Endothelial cell of umbilical vein (primary cell): ENCODE measurements around the gene ZNF24. TPM values are rescaled to one million over a fixed set of nuclear protein-coding genes. Genes with fewer than 3 reads are reported as not detected.

Experiments used
- BruUV-seq: library from RNA; stranded (reverse); fragments of 400-500 nt; replicated peaks from 2 replicates; lab custom pipeline; 2021; lab: Mats Ljungman, UMichigan
- CTCF ChIA-PET: fragments of 300-600, 350-600 bp; sonication (Branson Sonifier 250); formaldehyde crosslinking; loops from one replicate; lab custom pipeline; 2021; ENCODE audit warnings: antibody characterized with exemption, inconsistent platforms; lab: Charles Lee
- POLR2A ChIA-PET: fragments of 300-600, 350-600 bp; sonication (Branson Sonifier 250); formaldehyde crosslinking; loops from one replicate; lab custom pipeline; 2021; ENCODE audit warnings: antibody characterized with exemption, inconsistent platforms; lab: Charles Lee
- DNase-seq: peaks from one replicate; pipeline ENCODE4 v3.0.0-alpha.2; 2011; ENCODE audit warnings: low read depth, low spot score
- FAIRE-seq: peaks from 2 replicates; lab custom pipeline; 2011; peaks lifted over from hg19 to GRCh38; lab: Jason Lieb, UNC
- H2AFZ ChIP-seq: 2 replicates; pipeline ENCODE4 v1.6.0; 2012; ENCODE audit warnings: low read depth, low read length, control low read depth, inconsistent platforms
- H3K27ac ChIP-seq: 2 replicates; pipeline ENCODE4 v1.5.1; 2011; ENCODE audit warnings: low read depth, mild to moderate bottlenecking, control low read depth, low read length, moderate library complexity; ENCODE audit not compliant: insufficient read depth
- H3K27me3 ChIP-seq, 2 experiments: 2 replicates each; pipeline versions ENCODE4 v1.6.0 to v1.6.1; 2011; ENCODE audit warnings: low read length in 2 of 2, mixed read lengths in 1 of 2; ENCODE audit not compliant: control insufficient read depth in 2 of 2, insufficient read depth in 2 of 2
- H3K36me3 ChIP-seq, 2 experiments: 2 replicates in 1 of 2; 3 replicates in 1 of 2; pipeline ENCODE4 v1.5.1; 2011; ENCODE audit warnings: low read length in 2 of 2, mild to moderate bottlenecking in 1 of 2, moderate library complexity in 1 of 2; ENCODE audit not compliant: control insufficient read depth in 2 of 2, insufficient read depth in 2 of 2; ENCODE audit errors: extremely low read depth in 1 of 2
- H3K4me1 ChIP-seq: 3 replicates; pipeline ENCODE4 v1.5.1; 2011; ENCODE audit warnings: mild to moderate bottlenecking, low read length; ENCODE audit not compliant: control insufficient read depth, insufficient read depth; ENCODE audit errors: extremely low read depth
- H3K4me2 ChIP-seq: 2 replicates; pipeline ENCODE4 v1.6.1; 2011; ENCODE audit warnings: low read length, control low read depth, mixed read lengths; ENCODE audit not compliant: insufficient read depth
- H3K4me3 ChIP-seq, 3 experiments: fragments of 200-600 bp in 1 of 3; sonication (generic), shearing (Covaris generic) in 1 of 3; replicated peaks in 1 of 3; 2 replicates each; pipeline ENCODE4 v1.5.1; 2011 to 2016; ENCODE audit warnings: control low read depth in 3 of 3, low read length in 3 of 3, mild to moderate bottlenecking in 2 of 3, inconsistent platforms in 1 of 3, low read depth in 1 of 3, moderate library complexity in 1 of 3; ENCODE audit not compliant: insufficient read depth in 1 of 3
- H3K79me2 ChIP-seq: 2 replicates; pipeline ENCODE4 v1.6.0; 2012; ENCODE audit warnings: low read length, inconsistent platforms; ENCODE audit not compliant: control insufficient read depth, insufficient read depth
- H3K9ac ChIP-seq: replicated peaks from 2 replicates; pipeline ENCODE3; 2011; ENCODE audit warnings: low read length, control low read depth; ENCODE audit not compliant: insufficient read depth; ENCODE audit errors: extremely low read depth
- H3K9me1 ChIP-seq: replicated peaks from 3 replicates; pipeline ENCODE4 v1.6.0; 2011; ENCODE audit warnings: mild to moderate bottlenecking, low read length; ENCODE audit not compliant: control insufficient read depth, insufficient read depth; ENCODE audit errors: extremely low read depth
- H3K9me3 ChIP-seq: replicated peaks from 2 replicates; pipeline ENCODE4 v1.5.1; 2012; ENCODE audit warnings: low read length, inconsistent platforms; ENCODE audit not compliant: control insufficient read depth, insufficient read depth
- H4K20me1 ChIP-seq: replicated peaks from 2 replicates; pipeline ENCODE3; 2011; ENCODE audit warnings: mild to moderate bottlenecking, low read length; ENCODE audit not compliant: control insufficient read depth, insufficient read depth; ENCODE audit errors: extremely low read depth
- EZH2 ChIP-seq: IDR thresholded peaks from 2 replicates; pipeline ENCODE4 v1.6.1; 2012; ENCODE audit warnings: borderline replicate concordance, low read depth, mild to moderate bottlenecking, moderate library complexity, low read length, inconsistent platforms; ENCODE audit not compliant: severe bottlenecking
- FOS ChIP-seq: IDR thresholded peaks from 2 replicates; pipeline ENCODE4 v1.6.1; 2011; ENCODE audit warnings: mild to moderate bottlenecking, low read length, moderate library complexity, borderline replicate concordance; ENCODE audit not compliant: insufficient read depth
- GATA2 ChIP-seq: IDR thresholded peaks from 2 replicates; pipeline ENCODE4 v1.7.0; 2011; ENCODE audit warnings: low read depth, mild to moderate bottlenecking, moderate library complexity, mixed read lengths, low read length; ENCODE audit not compliant: insufficient read length, insufficient read depth
- MYC ChIP-seq: IDR thresholded peaks from one replicate; pipeline ENCODE4 v1.6.1; 2011; ENCODE audit warnings: mild to moderate bottlenecking, low read depth, low read length
- POLR2A ChIP-seq: IDR thresholded peaks from 2 replicates; pipeline ENCODE4 v1.6.1; 2012; ENCODE audit warnings: low read depth, mild to moderate bottlenecking, control low read depth, low read length
- POLR2AphosphoS5 ChIP-seq: IDR thresholded peaks from 2 replicates; pipeline ENCODE4 v1.6.1; 2012; ENCODE audit warnings: low read depth, mild to moderate bottlenecking, control low read depth, low read length, moderate library complexity; ENCODE audit not compliant: insufficient read depth
- dilution Hi-C: fragments of 300-500 bp; cut with MboI; formaldehyde crosslinking; loops from one replicate; pipeline ENCODE4 v1.15.0; 2019; ENCODE audit warnings: low sequenced_read_pairs; ENCODE audit not compliant: extremely low pct_ligation_motif_present
- intact Hi-C: fragments of 100-400 bp; cut with micrococcal nuclease; formaldehyde crosslinking; loops from one replicate; pipeline ENCODE4 v1.10.0; 2022
- polyA plus RNA-seq, 4 experiments: library from polyadenylated mRNA; depleted of rRNA in 3 of 4; stranded (reverse) in 3 of 4; unstranded in 1 of 4; fragments of >200 nt; gene quantifications; 2 replicates each; pipeline versions ENCODE4 v1.2.1 to v1.2.3, GENCODE V29; 2011 to 2012; ENCODE audit warnings: missing spikeins in 1 of 4
- total RNA-seq: library from RNA; stranded (reverse); gene quantifications from 2 replicates; pipeline ENCODE4 v1.2.3, GENCODE V29; 2021
- TF ChIP-seq, protein P1 (sequence below): IDR thresholded peaks from 2 replicates; pipeline ENCODE4 v1.6.1; 2011; ENCODE audit not compliant: insufficient read depth, insufficient read length
- TF ChIP-seq, protein P2 (sequence below), 2 donors: IDR thresholded peaks; 1 replicate in 1 of 2; 2 replicates in 1 of 2; pipeline ENCODE4 v1.5.1; 2011; ENCODE audit warnings: low read length in 2 of 2, mild to moderate bottlenecking in 2 of 2, moderate library complexity in 2 of 2, control low read depth in 1 of 2, inconsistent platforms in 1 of 2, low read depth in 1 of 2; ENCODE audit not compliant: insufficient read depth in 1 of 2; ENCODE audit errors: extremely low read depth in 1 of 2

ZNF24 gene
- total and polyA plus RNA-seq, 2 donors (not counting 3 experiments of a cell fraction or from before 2014, with no cell fraction given) = 10.3 to 40.2 TPM

DNA sequence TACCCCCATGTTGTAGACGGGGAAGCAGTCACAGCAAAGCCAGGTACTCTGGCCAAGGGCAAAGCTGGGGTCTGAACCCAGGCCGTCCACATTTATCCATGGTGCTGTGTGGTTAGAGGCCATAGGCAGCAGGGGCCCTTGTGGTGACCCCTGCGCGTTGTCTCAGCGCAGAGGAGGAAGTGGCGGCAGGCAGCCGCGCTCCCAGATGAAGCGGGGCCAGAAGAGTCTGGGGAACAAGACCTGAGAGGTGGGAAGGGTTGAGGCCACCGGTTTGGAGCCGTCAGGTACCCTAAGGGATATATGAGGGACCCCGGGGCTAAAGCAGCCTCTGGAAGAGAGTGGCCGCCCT lies 32.1 kb upstream of the ZNF24 start:
- no peaks in the 10 kb centered on the region for H3K9me1 ChIP-seq
- ChIA-PET POLR2A (no interaction called here), CTCF (interaction anchor here (1.5 kb wide), 1 partner anchor 10 kb away, joined by 6 read pairs; no protein-coding TSS in a partner anchor)
- H3K27me3 ChIP-seq = peaks cover 5% of the 10 kb centered on the region in 2 experiments
- FAIRE-seq (no peak), DNase-seq (no peak)
- BruUV-seq = no TSS peak
- H2AFZ ChIP-seq = peak overlapping the region; percentile 93
- intact Hi-C loops (no loop called here), dilution Hi-C loops (no loop called here)
- peaks cover 7% of the 10 kb centered on the region for H3K4me1 ChIP-seq
- peak overlapping the region; percentile 12 for H3K9ac ChIP-seq
- H3K9me3 ChIP-seq = no peaks in the 10 kb centered on the region
- H3K4me2 ChIP-seq = peak overlapping the region; percentile 86
- H4K20me1 ChIP-seq = no peaks in the 10 kb centered on the region
- H3K4me3 ChIP-seq = peak overlapping the region; percentile 60 to 70 (median 62)
- no peaks in the 10 kb centered on the region for H3K79me2 ChIP-seq
- H3K36me3 ChIP-seq = no peaks in the 10 kb centered on the region
- no peak overlapping the region for H3K27ac ChIP-seq
- TF ChIP-seq GATA2 = no peak
- TF ChIP-seq POLR2A = no peak
- TF ChIP-seq, protein P1, sequence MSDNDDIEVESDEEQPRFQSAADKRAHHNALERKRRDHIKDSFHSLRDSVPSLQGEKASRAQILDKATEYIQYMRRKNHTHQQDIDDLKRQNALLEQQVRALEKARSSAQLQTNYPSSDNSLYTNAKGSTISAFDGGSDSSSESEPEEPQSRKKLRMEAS = no peak
- no peak for TF ChIP-seq MYC
- TF ChIP-seq, protein P2, sequence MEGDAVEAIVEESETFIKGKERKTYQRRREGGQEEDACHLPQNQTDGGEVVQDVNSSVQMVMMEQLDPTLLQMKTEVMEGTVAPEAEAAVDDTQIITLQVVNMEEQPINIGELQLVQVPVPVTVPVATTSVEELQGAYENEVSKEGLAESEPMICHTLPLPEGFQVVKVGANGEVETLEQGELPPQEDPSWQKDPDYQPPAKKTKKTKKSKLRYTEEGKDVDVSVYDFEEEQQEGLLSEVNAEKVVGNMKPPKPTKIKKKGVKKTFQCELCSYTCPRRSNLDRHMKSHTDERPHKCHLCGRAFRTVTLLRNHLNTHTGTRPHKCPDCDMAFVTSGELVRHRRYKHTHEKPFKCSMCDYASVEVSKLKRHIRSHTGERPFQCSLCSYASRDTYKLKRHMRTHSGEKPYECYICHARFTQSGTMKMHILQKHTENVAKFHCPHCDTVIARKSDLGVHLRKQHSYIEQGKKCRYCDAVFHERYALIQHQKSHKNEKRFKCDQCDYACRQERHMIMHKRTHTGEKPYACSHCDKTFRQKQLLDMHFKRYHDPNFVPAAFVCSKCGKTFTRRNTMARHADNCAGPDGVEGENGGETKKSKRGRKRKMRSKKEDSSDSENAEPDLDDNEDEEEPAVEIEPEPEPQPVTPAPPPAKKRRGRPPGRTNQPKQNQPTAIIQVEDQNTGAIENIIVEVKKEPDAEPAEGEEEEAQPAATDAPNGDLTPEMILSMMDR (IDR thresholded peaks at IDR 0.05; ENCODE audit: extremely low read depth in 1 of 2, insufficient read depth in 1 of 2, low read depth in 1 of 2, low read length in 2 of 2) = no peak
- TF ChIP-seq EZH2 = no peak
- no peak for TF ChIP-seq POLR2AphosphoS5
- no peak for TF ChIP-seq FOS
